ENCODE data around the gene PRIMA1. TPM values are rescaled to one million over a fixed set of nuclear protein-coding genes. Genes with fewer than 3 reads are reported as not detected.

The PRIMA1 gene
- polyA plus RNA-seq, 1 of the 3 experiments (the other 2 are of a cell fraction) = 0.18 TPM

DNA sequence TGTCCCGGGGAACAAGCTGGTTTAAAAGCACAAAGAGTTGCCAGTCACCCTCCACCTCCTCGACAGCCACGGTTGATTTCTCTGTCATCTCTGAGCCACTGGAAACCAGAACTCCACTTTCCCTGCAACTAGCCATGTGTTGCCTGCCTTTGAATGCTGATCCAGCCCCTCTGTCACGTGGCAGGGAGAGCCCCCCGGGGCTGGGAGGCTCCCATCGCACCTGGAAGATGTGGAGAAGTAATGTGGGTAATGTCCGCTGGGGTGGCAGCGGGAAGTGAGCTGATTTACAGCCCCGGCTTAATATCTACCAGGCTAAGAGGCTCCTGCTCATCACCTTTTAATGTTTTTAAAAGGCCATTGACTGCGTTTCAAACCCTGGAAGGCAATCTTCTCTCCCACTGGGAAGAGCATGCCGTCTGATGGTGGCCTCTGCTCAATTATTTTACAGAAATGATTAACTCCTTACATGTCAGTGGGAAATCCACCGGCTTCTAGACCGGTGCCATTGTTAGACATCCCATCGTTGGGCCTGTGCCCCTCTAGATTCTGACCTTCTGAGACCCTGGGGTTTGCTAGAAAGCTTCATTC, 7.4 kb downstream of the PRIMA1 start:
- Histone ChIP-seq H3K4me3 (ENCODE audit: low read depth in 2 of 2, low read length in 1 of 2) (no peak overlapping the region), H3K36me3 (replicated peaks in 1 of 2; ENCODE audit: control insufficient read depth in 1 of 2, insufficient read depth in 2 of 2, low read length in 1 of 2) (no peaks in the 10 kb centered on the region)

More for the DNA sequence above, 7.4 kb downstream of the PRIMA1 start:
- WGBS (ENCODE audit: low lambda C conversion rate) = 28% methylated on average over 14 of the region's 14 CpGs
- DNase-seq = no peak
- CTCF ChIA-PET = interaction anchor here (1.1 to 1.5 kb wide), 2 partner anchors 8 to 112 kb away, joined by 3 read pairs; partner anchors contain the start of gene PRIMA1
- H3K4me1 ChIP-seq (ENCODE audit: control insufficient read depth in 1 of 2, insufficient read depth in 2 of 2, low read depth in 1 of 2, low read length in 1 of 2) = peaks cover 0 to 23% of the 10 kb centered on the region in 2 experiments; a peak in 2 of 4 replicates
- H3K4me2 ChIP-seq = no peak overlapping the region
- H3K27me3 ChIP-seq (ENCODE audit: insufficient read depth) = no peaks in the 10 kb centered on the region
- H3K9ac ChIP-seq = no peak overlapping the region
- H3K9me2 ChIP-seq = no peaks in the 10 kb centered on the region
- no peak overlapping the region; a peak in 1 of 4 replicates for H3K27ac ChIP-seq (ENCODE audit: low read depth in 2 of 2, low read length in 1 of 2)
- no peaks in the 10 kb centered on the region for H3K79me2 ChIP-seq (ENCODE audit: insufficient read depth)
- H3F3A ChIP-seq (replicated peaks; ENCODE audit: insufficient read depth) = no peaks in the 10 kb centered on the region
- POLR2A ChIA-PET = interaction anchor here (1.1 kb wide), 1 partner anchor 32 kb away, joined by 6 read pairs; no protein-coding TSS in a partner anchor
- H4K20me1 ChIP-seq (ENCODE audit: insufficient read depth) = no peaks in the 10 kb centered on the region
- H2AFZ ChIP-seq (ENCODE audit: low read depth) = no peak overlapping the region
- TF ChIP-seq FOXM1 (IDR thresholded peaks at IDR 0.05; ENCODE audit: low read depth) (no peak), EP300 (IDR thresholded peaks at IDR 0.05; ENCODE audit: borderline replicate concordance in 1 of 2, low read depth in 1 of 2, low read length in 1 of 2) (no peak), USF2 (IDR thresholded peaks at IDR 0.05; ENCODE audit: borderline replicate concordance, low read depth, low read length) (no peak), CHD2 (IDR thresholded peaks at IDR 0.05; ENCODE audit: low read length, partially characterized antibody) (no peak), SIN3A (IDR thresholded peaks at IDR 0.05; ENCODE audit: borderline replicate concordance, low read depth, low read length) (no peak), POLR2AphosphoS5 (IDR thresholded peaks at IDR 0.05; ENCODE audit: low read depth, low read length) (no peak), TEAD4 (IDR thresholded peaks at IDR 0.05; ENCODE audit: borderline replicate concordance, insufficient read depth) (no peak), RCOR1 (IDR thresholded peaks at IDR 0.05; ENCODE audit: low read length) (no peak), FOXJ3 (CRISPR knock-in tag; IDR thresholded peaks at IDR 0.05) (no peak), ZBTB33 (IDR thresholded peaks at IDR 0.05; ENCODE audit: borderline replicate concordance, low read depth) (no peak), TCF12 (IDR thresholded peaks at IDR 0.05) (no peak), JUND (IDR thresholded peaks at IDR 0.05) (no peak), RAD21 (IDR thresholded peaks at IDR 0.05; ENCODE audit: low read length) (no peak), RFX5 (IDR thresholded peaks at IDR 0.05; ENCODE audit: low read length) (no peak), FOSL2 (IDR thresholded peaks at IDR 0.05; ENCODE audit: borderline replicate concordance, low read depth) (no peak), MEF2A (IDR thresholded peaks at IDR 0.05; ENCODE audit: borderline replicate concordance, low read depth) (no peak)
- no peaks in the 10 kb centered on the region for H3K9me3 ChIP-seq

Data from SK-N-SH (cell line).